ENCODE results near the gene MACROH2A2. TPM values are rescaled to one million over a fixed set of nuclear protein-coding genes. Genes with fewer than 3 reads are reported as not detected.
A peak's percentile ranks its signal among the peaks of the same experiment; 100 is the strongest.

Gene MACROH2A2
- total and polyA plus RNA-seq, 8 donors: 8.1 to 78.7 (median 71.3) TPM

DNA sequence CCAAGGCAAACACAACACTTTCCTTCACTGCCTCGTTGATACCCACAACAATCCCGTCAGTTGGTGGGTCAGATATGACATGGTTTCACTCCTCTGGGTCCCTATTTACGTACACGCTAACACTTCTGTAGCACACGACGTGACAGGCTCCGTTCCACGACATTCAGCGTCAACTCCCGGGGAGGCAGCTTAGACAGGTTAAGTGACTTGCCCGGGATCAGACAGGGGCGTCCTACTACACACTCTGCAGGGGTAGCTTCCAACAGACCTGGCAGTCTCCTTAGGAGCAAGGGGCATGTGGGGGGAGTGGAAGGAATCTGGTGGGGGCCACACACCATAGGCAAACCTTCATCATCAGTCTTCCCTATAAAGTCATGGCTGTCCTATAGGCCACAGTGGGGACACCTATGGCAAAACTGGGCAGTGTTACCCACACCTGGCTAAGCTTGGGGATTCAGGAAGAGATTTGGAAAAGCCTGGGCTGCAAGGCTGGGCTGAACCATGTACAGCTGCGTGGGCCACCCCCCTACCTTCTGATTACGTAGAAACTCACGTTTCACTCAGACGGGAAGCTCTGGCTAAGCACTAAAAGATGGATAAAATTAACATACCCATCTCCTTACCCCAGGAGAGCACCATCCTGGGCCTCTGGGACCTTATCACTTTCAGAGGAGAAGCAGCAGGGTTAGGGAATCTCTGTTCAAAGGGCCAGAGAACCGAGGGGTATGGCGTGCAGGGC lies 91.9 kb downstream of the MACROH2A2 start:
- intact Hi-C loops (cut with DNase I): no loop called here

DNA sequence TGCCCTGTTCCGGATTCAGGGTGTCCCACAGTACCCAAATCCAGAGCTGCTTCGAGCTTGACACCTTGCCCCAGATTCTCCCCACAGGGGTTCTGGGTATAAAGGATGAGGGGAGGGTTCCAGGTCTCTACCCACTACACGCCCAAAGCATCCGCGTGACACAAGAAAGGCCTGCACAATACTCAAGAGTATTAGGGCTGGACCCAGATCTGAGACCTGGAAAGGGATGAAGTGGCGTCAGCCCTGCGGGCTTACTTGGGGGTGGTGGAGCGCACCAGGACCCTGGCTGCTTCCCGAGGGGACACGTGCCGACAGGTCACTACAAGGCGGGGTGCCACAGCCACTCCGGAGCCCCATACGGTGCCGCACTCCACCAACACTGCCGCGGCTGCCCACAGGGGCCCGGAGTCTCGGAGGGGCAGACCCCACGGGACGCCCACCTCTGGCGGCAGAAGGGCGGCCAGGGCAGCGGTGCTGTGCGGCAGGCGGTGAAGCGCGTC lies 92.6 kb downstream of the MACROH2A2 start:
- Histone ChIP-seq H3K36me3 (peaks cover 0 to 26% of the 10 kb centered on the region in 2 donors), H3K4me1 (peaks cover 14 to 24% of the 10 kb centered on the region in 2 donors), H3K27me3 (no peaks in the 10 kb centered on the region), H3K9me3 (no peaks in the 10 kb centered on the region), H3K27ac (peak overlapping the region; percentile 93 to 96), H3K4me3 (peak overlapping the region; percentile 62 to 92)
- intact Hi-C loops (cut with DNase I): no loop called here
- TF ChIP-seq, protein P1, sequence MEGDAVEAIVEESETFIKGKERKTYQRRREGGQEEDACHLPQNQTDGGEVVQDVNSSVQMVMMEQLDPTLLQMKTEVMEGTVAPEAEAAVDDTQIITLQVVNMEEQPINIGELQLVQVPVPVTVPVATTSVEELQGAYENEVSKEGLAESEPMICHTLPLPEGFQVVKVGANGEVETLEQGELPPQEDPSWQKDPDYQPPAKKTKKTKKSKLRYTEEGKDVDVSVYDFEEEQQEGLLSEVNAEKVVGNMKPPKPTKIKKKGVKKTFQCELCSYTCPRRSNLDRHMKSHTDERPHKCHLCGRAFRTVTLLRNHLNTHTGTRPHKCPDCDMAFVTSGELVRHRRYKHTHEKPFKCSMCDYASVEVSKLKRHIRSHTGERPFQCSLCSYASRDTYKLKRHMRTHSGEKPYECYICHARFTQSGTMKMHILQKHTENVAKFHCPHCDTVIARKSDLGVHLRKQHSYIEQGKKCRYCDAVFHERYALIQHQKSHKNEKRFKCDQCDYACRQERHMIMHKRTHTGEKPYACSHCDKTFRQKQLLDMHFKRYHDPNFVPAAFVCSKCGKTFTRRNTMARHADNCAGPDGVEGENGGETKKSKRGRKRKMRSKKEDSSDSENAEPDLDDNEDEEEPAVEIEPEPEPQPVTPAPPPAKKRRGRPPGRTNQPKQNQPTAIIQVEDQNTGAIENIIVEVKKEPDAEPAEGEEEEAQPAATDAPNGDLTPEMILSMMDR (IDR thresholded peaks at IDR 0.05): no peak
- no peak for ATAC-seq
- no peak for DNase-seq

More for the DNA sequence above, 91.9 kb downstream of the MACROH2A2 start:
- Histone ChIP-seq H3K4me1 (peaks cover 14 to 24% of the 10 kb centered on the region in 2 donors), H3K27me3 (no peaks in the 10 kb centered on the region), H3K9me3 (no peaks in the 10 kb centered on the region), H3K27ac (no peak overlapping the region), H3K36me3 (peaks cover 0 to 22% of the 10 kb centered on the region in 2 donors), H3K4me3 (peak overlapping the region in 1 of 2 donors; percentile 62)
- TF ChIP-seq, protein P1 (IDR thresholded peaks at IDR 0.05): no peak
- ATAC-seq (no peak), DNase-seq (no peak)

DNA sequence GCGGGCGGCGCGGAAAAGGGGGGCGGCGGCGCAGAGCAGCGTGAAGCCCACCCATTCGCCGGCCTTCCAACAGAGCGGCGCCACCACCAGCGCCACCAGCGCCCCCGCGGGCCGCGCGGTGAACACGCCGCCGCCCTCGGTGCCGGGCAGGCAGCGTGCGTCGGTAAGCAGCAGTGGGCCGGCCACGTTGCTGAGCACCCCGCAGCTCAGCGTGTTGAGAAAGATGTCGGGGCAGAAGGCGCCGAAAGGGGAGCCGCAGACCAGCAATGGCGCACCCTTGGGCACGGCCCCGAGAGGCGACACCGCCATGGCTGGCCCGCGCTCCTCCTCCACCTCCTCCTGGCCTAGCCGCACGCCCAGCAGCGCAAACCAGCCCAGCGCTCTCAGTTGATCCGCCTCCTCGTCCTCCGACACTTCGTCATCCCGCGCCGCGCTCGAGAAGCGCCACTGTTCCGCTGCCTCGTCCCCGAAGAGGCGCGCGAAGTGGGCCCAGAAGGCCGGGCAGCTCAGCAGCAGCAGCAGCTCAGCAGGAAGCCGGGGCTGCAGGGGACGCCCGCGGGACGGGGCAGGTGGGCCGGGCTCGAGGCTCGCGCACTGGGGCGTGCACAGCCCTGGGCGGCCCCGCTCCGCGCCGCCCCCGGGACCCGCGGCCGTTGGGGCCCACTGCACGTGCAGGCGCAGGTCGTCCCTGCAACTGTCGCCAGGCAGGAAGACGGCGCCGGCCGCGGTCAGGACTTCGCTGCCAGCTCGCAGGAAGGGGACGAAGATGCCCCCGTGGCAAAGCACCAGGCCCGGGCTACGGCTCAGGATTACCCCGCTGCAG lies 93.2 kb downstream of the MACROH2A2 start:
- intact Hi-C loops (cut with DNase I): no loop called here

DNA sequence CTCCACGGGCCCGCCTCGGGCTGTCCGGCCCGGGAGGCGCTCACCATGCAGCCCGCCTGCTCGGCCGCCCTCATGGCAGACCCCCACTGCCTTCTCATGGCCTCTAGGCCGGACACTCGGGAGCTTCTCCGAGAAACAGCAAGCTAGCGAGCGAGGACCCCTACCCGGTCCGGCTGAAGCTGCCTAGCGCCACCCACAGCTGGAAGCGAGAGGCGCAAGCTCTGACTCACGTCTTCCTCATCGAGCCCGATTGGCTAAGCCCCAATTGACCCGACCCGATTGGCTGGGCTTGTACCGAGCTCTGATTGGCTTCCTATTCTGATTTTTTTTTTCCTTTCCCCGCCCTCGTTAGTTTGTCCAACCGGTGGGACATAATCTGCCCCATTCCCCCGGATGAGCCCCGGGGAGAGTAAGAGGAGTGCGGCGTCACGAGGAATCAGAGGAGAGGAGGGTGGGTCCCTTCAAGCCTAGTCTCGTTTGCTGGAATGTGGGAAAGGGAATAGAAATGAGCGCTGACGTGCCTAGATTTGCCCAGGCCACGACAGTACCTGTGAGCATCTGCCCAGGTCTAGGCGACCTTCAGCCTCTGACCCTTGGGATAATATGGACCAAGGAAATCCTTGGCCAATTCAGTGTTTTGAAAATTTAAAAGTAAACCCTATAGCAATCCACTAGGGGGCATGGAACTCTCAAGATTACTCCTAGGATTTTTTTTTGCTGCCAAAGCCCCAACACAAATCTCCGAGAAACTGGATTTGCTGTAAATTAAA lies 94.0 kb downstream of the MACROH2A2 start, which contains the start of gene TYSND1:
TSS of gene TYSND1 (minus strand) at position 212 of the 770 bp plus-strand sequence. CDS start at position 98, 114 bp downstream.
- peak; percentile 94 to 99 (median 97) for DNase-seq
- H3K9me3 ChIP-seq: no peaks in the 10 kb centered on the region
- peak within 1 kb of the TSS; percentile 62 to 92 for H3K4me3 ChIP-seq
- H3K27ac ChIP-seq: peak within 1 kb of the TSS; percentile 93 to 96
- H3K4me1 ChIP-seq: peaks cover 14 to 24% of the 10 kb centered on the region in 2 donors
- intact Hi-C loops (cut with DNase I): no loop called here
- peaks cover 0 to 40% of the 10 kb centered on the region in 2 donors for H3K36me3 ChIP-seq
- TF ChIP-seq, protein P1 (IDR thresholded peaks at IDR 0.05): peak; percentile 52 to 63
- H3K27me3 ChIP-seq: no peaks in the 10 kb centered on the region
- ATAC-seq: peak; percentile 95

More for the DNA sequence above, 93.2 kb downstream of the MACROH2A2 start:
- Histone ChIP-seq H3K36me3 (peaks cover 0 to 32% of the 10 kb centered on the region in 2 donors), H3K9me3 (no peaks in the 10 kb centered on the region), H3K4me3 (peak overlapping the region; percentile 62 to 92), H3K27ac (peak overlapping the region; percentile 93 to 96), H3K4me1 (peaks cover 14 to 24% of the 10 kb centered on the region in 2 donors), H3K27me3 (no peaks in the 10 kb centered on the region)
- peak; percentile 70 to 94 (median 73) for DNase-seq
- TF ChIP-seq, protein P1 (IDR thresholded peaks at IDR 0.05): peak; percentile 52 to 58
- ATAC-seq: peak; percentile 76
